ENCODE data around the gene LPAR2. TPM values are rescaled to one million over a fixed set of nuclear protein-coding genes. Genes with fewer than 3 reads are reported as not detected.

LPAR2 gene
- total RNA-seq, 2 donors from 2014 or later = 2.0 to 5.5 TPM

DNA sequence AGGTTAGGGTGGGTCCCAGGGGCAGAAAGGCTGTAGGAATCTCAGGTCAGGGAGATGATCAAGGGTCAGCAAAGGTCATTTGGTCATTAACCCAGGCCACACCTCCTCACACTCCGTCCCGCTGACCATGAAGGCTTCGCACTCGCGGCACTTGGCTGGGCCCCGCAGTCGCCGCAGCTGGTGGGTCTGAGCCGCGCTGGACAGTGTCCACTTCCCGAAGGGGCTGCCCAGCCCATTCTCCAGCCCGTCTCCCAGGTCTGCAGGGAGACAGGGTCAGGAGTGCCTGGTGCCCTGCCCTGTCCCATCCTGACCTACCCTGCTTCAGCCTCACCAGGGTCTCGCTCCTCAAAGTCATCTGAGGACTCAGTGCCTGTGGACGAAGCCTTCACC is 7.3 kb upstream of the LPAR2 start:
- intact Hi-C loops (cut with DNase I) = loop anchor here in 1 of 2 donors (10.0 kb wide), 1 partner anchor 81 kb away; no protein-coding TSS in a partner anchor
- no peak for DNase-seq (ENCODE audit: low spot score)

DNA sequence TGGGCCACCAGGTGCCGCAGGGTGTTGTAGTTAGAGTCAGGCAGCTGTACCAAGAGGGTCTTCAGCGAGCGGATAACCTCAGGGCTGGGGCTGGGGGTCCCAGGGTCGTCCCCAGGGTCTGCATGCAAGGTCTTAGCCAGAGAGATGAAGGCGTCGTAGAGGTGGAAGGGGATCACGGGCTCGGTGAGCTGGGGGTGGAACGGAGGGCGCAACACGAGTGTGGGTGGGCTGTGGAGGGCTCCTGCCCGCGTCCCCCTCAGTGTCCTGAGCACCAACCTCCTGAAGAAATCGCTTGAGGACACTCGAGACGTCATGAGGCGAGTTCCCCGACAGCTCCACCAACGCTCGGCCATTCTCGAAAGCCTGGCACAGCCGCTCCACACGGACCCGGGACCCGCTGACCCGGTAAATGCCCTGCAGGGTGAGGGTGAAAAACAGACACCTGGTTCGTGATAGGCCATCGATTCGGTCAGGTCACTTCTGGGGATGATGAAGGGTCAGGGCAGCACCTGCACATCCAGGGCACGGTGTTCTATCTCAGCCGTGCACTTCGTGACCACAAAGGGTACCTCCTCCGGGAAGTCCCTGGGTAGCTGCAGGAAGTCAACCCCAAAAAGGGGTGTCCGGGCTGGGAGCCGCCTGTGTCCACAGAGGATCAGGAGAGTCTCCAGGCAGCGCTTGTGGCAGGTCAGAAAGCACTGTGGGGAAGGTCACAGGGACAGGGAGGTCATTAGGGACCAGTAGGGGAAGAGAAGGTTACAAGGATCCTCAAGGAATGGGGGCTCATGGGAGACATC is 6.7 kb upstream of the LPAR2 start:
- intact Hi-C loops (cut with DNase I) = loop anchor here in 1 of 2 donors (10.0 kb wide), 1 partner anchor 80 kb away; no protein-coding TSS in a partner anchor
- no peak for DNase-seq (ENCODE audit: low spot score)

DNA sequence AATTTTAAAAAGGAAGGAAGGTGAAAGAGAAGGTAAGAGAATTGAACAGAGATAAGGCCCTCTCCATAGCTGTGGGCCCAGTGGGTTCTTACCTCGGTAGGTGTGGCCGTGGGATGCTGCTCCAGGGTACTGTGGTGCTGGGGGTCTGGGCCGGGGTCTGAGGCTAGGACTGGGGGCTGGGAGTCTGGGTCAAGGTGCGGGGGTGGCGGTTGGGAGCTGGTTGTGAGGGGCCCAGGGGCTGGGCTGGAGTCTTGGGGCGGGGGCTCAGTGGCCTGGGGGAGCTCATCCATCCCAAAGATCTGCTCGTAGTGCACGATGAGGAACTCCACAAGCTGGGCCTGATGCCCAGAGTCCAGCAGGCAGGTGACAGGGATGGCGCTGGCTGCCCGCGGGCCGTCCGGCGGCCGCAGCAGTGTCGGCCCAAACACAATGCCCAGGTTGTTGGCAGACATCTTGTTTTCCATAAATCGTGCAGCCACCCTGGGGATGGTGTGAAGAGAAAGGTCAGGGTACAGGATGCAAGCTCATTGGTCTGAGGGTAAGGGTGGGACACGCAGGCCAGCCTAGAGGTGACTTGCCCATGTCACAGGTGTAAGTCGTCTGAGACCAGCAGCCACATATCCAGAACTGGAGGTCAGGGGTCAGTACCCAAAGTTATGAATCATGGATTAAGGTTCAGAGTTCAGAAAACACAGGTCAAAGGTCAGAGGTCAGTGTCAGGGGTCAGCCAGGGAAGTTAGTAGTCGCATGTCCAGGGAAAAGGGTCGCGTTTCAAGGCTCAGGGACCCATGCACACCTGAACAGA is 5.9 kb upstream of the LPAR2 start:
- intact Hi-C loops (cut with DNase I) = loop anchor here in 1 of 2 donors (10.0 kb wide), 1 partner anchor 79 kb away; no protein-coding TSS in a partner anchor
- no peak for DNase-seq (ENCODE audit: low spot score)

DNA sequence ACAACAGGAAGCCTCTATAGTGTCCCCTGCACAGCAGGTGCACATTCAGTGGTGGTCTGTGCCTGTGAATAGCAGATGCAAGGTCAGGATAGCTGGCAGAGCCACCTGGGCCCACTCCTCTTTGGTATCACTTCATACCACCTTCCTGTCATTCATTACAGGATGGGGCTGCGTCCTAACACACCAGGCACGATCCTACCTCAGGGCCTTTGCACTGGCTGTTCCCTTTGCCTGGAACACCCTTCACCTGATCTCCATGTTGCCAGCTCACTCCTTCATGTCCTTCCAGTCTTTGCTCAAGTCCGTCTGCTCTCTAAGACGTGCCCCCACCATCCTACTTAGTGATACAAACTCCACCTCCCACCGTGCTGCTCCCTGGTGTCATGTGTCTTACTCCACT is 4.6 kb upstream of the LPAR2 start:
- intact Hi-C loops (cut with DNase I) = loop anchor here in 1 of 2 donors (10.0 kb wide), 1 partner anchor 78 kb away; no protein-coding TSS in a partner anchor
- DNase-seq (ENCODE audit: low spot score) = no peak

DNA sequence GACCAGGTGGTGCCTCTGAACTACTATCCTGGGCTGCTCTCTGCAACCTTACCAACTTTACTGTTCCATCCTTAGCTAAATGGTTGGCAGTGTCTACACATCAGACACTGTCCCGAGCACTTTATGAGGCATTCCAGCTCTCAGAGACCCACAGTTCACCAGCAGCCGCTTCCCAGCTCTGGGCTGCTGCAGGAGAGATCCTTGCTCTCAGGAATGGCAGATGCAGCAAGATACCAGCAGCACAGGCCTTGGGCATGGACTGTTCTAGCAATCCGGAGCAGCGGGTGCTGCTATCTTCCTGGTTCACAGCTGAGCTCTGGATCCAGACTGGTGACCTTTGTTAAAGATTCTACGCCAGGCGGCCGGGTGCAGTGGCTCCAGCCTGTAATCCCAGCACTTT is 3.3 kb upstream of the LPAR2 start:
- intact Hi-C loops (cut with DNase I) = loop anchor here in 1 of 2 donors (10.0 kb wide), 1 partner anchor 77 kb away; no protein-coding TSS in a partner anchor
- no peak for DNase-seq (ENCODE audit: low spot score)

DNA sequence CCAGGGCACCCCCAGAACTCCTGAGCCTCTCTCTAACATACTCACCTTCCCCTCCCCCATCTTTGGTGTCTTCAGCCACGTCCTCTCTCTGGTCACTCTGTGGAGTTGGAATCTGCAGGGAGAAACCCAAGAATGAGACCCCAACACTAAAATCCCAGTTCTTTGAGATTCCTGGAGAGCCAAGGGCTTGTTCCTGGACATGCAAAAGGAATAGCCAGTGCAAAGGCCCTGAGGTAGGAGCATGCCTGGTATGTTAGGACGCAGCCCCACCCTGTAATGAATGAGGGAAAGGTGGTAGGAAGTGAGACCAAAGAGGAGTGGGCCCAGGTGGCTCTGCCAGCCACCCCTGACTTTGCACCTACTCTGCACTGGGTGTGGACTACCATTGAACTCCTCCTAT is 2.4 kb upstream of the LPAR2 start:
- intact Hi-C loops (cut with DNase I) = loop anchor here in 1 of 2 donors (10.0 kb wide), 1 partner anchor 76 kb away; no protein-coding TSS in a partner anchor
- DNase-seq (ENCODE audit: low spot score) = no peak

DNA sequence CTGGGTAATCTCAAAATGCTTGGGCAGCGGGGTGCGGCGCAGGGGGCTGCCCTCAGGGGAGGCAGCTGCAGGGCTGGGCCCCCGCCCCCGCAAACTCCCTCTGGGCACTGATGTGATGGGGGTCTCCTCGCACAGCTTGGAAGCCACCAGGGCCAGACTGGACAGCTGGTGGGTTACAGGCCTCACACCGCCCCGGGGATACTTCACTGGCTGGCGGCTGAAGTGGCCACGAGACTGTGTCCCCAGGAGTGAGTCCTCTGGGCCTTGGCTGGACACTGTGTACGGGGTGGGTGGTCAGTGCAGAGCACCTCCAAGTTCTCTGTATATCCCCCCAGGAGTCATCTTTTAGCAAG is 2.0 kb upstream of the LPAR2 start:
- DNase-seq (ENCODE audit: low spot score) = no peak
- intact Hi-C loops (cut with DNase I) = loop anchor here in 1 of 2 donors (10.0 kb wide), 1 partner anchor 75 kb away; no protein-coding TSS in a partner anchor

DNA sequence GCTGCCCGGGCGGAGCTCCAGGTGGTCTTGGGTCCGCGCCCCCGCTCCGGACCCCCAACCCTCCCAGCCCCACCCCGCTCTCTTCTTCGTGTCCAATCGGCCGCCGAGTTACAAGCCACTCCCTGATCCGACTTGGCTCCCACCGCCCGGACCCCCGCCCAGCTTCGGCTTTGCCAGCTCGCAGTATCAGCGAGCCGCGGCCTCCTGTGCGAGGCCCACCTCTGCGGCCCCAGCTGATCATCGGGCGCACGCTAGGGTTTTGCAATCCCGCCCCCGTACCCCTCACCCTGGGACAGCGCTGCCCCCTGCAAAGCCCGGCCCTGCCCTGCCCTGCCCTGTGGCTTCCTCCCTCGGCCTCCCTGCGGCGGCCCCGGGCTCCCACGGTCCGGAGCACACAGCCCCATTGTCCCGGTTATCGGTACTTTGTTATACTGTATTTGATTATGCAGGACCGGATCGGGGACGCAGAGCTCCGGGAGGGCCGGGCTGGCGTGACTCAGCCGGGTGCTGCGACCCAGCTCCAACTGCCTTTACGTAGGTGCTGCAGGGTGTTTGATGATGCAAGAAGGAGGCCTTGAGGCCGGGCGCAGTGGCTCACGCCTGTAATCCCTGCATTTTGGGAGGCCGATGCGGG is 598 bp upstream of the LPAR2 start:
- DNase-seq (ENCODE audit: low spot score) = no peak
- intact Hi-C loops (cut with DNase I) = no loop called here

DNA sequence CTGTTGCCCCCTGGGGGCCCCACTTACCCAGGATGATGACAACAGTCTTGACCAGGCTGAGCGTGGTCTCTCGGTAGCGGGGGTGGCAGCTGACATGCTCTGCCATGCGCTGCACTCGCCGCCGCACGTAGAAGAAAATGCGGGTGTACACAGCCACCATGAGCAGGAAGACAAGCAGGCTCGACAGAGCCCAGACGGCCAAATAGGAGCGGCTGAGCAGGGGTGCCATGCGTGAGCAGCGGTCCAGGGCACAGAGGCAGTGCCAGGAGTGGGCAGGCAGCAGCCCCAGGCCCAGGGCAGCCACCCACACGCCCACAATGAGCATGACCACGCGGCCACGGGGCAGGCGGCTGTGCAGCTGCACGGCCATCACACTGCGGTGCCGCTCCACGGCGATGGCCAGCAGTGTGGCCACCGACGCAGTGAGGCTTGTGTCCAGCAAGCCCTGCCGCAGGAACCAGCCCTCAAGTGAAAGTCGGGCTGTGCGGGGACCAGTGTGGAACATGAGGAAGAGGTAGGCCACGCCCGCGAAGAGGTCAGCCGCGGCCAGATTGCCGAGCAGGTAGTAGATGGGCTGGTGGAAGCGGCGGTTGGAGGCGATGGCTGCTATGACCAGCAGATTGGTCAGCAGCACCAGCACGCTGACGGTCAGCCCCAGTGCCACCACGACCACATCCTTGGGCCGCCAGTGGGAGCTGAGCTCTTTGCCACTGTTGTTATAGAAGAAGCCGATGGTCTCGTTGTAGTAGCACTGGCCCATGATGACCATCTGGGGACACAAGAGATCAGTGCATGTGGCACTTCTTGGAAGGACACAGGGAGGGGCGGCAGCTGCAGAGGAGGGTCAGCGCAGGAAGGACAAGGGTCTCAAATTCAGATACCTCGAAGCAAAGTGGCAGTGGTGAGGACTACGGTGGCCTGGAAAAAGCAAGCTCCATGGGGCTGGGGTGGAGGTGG is 1.2 kb downstream of the LPAR2 start:
- intact Hi-C loops (cut with DNase I) = no loop called here
- no peak for DNase-seq (ENCODE audit: low spot score)

DNA sequence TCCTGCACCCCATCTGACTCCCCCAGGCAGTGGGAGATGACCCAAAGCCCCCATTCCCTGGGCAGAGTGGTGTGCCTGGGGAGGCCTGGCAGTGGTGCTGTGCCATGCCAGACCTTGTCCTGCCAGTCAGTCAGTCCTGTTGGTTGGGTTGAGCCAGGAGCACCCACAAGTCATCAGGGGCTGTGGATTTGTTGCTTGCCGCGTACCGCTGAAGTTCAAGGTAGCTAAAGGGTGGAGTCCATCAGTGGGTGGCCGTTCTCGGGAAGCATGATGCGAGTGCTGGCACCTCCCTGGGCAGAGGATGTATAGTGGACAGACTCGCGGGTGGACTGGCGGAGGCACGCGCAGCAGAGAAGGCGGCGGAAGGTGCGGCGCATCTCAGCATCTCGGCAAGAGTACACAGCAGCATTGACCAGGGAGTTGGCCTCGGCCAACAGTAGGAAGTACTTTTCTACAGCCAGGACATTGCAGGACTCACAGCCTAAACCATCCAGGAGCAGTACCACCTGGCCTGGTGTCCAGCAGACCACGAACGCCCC is 3.9 kb downstream of the LPAR2 start:
- no peak for DNase-seq (ENCODE audit: low spot score)
- intact Hi-C loops (cut with DNase I) = no loop called here

DNA sequence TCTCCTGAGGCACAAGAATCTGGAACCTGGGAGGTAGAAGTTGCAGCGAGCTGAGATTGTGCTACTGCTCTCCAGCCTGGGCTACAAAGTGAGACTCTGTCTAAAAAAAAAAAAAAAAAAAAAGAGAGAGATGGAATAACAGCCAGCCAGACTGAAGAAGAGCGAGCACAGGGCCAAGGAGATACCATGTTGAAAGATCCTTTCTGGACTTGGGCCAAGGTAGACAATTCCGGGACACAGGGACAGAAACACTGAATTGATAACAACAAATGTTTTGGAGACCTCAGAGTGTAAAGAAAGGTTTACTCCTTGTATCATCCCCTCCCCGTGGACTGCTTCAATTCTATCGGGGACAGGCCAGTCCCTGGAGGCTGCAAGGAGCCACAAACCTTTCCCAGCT is 4.6 kb downstream of the LPAR2 start:
- intact Hi-C loops (cut with DNase I) = no loop called here
- DNase-seq (ENCODE audit: low spot score) = no peak

DNA sequence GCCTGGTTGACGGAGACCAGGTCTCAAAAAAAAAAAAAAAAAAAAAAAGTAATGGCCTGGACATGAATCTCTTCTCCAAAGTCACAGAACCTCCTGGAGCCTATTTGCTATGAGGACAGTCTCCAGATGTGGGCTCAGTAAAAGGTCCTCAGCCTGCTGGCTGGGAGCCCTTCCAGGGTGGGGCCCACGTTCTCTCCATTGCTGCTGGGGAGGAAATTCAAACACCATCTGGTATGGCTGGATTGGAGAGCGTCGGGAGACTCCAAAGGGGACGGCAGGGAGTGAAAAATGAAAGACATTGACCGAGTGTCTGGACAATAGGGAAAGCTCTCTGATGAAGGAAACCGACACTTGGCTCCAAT is 8.2 kb downstream of the LPAR2 start:
- intact Hi-C loops (cut with DNase I) = no loop called here
- DNase-seq (ENCODE audit: low spot score) = no peak

DNA sequence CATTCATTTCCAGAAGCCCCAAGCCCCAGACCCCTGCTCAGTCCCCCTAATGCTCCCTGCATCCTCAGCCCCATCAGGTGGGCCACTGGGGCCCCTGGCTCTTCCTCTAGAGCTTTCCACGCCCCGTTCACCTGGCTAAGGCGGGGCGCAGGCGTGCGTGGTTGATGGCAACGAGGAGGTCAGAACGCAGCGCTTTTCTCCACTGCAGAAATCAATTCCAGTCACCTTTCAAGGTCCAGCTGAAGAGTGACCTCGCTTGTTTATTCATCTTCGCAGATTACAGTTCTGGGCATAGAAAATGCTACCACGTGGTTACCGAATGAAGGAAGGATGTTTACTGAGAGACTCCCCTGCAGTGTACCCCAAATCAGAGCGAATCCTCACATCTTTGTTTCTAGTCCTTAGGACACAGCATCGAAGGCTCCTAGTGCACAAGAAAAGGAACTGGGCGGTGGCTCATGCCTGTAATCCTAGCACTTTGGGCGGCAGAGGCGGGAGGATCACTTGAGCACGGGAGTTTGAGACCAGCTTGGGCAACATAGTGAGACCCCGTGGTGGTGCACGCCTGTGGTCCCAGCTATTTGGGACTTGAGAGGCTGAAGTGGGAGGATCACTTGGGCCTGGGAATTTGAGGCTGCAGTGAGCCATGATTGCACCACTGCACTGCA is 8.7 kb downstream of the LPAR2 start:
- no peak for DNase-seq (ENCODE audit: low spot score)
- intact Hi-C loops (cut with DNase I) = no loop called here

DNA sequence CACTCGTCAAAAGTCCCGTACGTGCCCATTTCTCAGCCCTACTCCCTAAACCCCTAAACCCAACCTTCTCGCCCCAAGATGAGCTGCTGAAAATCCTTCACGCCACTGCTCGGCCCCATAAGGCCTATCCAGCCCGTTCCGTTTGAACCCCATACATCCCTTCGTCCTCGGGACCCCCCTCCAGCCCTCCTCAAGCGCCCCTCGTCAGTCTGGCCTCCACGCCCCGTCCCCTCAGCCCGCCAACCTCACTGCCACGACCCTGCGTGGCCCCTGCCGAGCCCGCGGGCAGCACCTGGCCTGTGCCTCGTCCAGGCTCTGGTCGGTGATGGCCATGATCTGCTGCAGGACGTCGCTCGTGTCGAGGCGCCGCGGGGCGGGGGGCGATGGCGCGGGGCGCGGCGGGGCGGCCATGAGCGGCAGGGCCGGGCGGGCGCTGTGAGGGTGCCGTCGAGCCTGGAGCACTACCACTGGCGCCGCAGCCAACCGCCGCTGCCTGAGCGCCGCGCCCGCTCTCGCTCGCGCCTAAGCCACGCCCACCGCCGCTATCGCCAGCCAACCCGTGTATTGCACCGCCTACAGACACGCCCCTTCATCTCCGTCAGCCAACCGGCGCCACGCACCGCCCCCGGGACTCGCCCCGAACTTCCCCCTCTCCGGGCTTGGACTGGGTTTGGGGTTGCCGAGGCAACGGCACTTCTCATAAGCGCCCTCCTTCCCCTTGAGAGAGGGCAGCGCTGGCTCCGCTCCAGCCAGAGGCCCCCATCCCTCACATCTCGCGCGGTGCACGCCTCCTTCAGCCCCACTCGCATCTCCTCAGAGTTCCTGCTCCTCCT is 9.6 kb downstream of the LPAR2 start, which contains the start of gene PBX4:
Gene PBX4 (minus strand): TSS at position 469 of the 833 bp plus-strand sequence. CDS start 58 bp downstream, at position 411.
- intact Hi-C loops (cut with DNase I) = no loop called here
- DNase-seq (ENCODE audit: low spot score) = peak; percentile 98

DNA sequence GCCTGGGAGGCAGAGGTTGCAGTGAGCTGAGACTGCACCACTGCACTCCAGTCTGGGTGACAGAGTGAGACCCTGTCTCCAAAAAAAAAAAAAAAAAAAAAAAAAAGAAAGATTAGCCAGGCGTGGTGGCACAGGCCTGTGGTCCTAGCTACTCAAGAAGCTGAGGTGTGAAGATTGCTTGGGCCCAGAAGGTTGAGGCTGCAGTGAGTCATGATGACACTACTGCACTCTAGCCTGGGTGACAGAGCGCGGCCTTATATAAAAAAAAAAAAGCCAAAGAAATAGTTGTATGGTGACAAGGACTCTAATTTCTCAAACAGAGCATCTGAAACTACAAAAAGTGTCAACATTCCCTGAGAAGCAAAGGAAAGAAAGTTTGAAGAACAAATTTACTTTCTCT is 12.9 kb downstream of the LPAR2 start:
- intact Hi-C loops (cut with DNase I) = no loop called here
- no peak for DNase-seq (ENCODE audit: low spot score)

DNA sequence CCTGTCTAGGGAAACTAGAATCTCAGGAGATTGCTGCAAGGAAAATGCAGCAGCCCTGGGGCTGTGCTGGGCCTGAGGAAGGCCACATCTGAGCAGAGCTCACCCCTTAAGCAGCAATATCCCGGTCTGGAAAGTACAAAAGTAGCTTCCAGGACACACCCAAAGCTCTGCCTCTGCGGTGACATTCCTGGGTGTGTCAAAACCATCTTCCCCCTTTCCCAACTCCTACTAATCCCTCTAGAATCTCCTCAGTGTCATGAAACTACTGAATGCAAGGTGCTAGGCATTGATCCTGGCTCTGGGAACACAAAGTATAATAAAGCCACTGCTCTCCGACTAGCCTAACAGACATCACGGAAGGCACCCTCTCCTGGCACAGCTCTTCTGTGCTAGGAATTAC is 14.5 kb downstream of the LPAR2 start:
- no peak for DNase-seq (ENCODE audit: low spot score)
- intact Hi-C loops (cut with DNase I) = no loop called here

Measured in posterior vena cava (tissue), 2 donors.